ENCODE data around the gene ENPEP.

GRCh38 chr4:110480031-110480549, 4.1 kb downstream of the ENPEP start:
- TF ChIP-seq GATA2 (IDR thresholded peaks at IDR 0.05; ENCODE audit: low read depth, low read length) (no peak), GATA3 (IDR thresholded peaks at IDR 0.05; ENCODE audit: low read depth, low read length) (no peak)

Data from SH-SY5Y (cell line).